GM19397 (cell line): ENCODE results near the gene ITGA2B.
"Not testable (repeated sequence)": the region's sequence is repeated elsewhere in the genome, so short reads cannot be mapped to it uniquely, and the experiment has no call there.

Experiments used
- ATAC-seq: cut with Tn5 transposase; IDR thresholded peaks from one replicate; pipeline ENCODE4 v1.9.1; 2021; ENCODE audit warnings: mild to moderate bottlenecking, moderate library complexity; ENCODE audit not compliant: unreplicated experiment

Gene ITGA2B

DNA sequence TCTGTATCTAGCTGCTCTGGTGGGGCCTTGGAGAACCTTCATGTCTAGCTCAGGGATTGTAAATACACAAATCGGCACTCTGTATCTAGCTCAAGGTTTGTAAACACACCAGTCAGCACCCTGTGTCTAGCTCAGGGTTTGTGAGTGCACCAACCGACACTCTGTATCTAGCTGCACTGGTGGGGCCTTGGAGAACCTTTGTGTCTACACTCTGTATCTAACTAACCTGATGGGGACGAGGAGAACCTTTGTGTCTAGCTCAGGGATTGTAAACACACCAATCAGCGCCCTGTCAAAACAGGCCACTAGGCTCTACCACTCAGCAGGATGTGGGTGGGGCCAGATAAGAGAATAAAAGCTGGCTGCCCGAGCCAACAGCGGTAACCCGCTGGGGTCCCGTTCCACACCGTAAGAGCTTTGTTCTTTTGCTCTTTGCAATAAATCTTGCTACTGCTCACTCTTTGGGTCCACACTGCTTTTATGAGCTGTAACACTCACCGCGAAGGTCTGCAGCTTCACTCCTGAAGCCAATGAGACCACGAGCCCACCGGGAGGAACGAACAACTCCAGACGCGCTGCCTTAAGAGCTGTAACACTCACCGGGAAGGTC, 19.9 kb downstream of the ITGA2B start:
- ATAC-seq: not testable (repeated sequence)

DNA sequence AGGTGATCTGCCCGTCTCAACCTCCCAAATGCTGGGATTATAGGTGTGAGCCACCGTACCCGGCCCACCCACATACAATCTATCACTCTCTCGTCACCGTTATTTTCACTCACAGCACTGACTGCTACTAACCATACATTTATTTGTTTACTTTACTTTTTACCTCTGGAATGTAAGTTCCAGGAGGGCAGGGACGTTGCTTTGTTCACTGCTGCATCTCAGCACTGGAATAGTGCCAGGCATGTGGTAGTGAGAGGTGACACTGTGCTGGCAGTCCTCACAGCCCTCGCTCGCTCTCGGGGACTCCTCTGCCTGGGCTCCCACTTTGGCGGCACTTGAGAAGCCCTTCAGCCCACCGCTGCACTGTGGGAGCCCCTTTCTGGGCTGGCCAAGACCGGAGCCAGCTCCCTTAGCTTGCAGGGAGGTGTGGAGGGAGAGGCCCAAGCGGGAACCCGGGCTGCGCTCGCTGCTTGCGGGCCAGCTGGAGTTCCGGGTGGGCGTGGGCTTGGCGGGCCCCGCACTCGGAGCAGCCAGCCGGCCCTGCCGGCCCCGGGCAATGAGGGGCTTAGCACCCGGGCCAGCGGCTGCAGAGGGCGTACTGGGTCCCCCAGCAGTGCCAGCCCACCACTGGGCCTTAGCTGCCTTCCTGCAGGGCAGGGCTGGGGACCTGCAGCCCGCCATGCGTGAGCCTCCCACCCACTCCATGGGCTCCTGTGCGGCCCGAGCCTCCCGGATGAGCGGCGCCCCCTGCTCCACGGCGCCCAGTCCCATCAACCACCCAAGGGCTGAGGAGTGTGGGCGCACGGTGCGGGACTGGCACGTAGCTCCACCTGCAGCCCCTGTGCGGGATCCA, 20.8 kb downstream of the ITGA2B start:
- ATAC-seq: not testable (repeated sequence)

DNA sequence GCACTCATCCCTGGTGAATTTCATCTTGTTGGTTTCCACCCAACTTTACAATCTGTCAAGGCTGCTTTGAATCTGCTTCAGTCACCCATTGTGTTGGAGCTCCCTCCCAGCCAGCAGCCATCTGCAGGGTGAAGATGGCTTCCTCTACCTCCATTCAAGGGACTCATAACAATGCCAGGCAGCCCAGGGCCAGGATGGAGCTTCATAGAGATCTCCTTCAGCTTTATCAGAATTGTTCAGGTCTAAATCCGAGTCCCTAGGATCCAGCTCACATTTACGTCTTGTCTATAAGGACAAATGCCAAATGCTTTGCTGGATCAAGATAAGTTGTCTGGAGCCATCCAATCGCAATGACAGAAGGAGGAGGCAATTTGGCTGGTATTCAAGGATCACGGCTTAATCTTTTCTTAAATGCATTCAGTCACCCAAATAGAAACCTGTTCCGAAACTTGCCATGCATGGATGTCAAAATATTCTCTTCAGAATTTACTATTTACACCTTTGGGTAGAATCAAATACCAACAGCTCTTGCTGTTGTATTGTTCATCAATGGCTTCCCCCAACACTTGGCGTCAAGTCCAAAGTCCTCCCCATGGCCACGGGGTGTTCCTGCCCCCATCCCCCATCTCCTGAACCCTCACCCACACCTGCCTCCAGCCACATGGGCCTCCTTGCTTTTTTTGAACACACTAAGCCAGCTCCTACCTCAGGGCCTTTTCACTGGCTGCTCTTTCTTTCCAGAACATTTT, 22.0 kb downstream of the ITGA2B start:
- no peak for ATAC-seq

DNA sequence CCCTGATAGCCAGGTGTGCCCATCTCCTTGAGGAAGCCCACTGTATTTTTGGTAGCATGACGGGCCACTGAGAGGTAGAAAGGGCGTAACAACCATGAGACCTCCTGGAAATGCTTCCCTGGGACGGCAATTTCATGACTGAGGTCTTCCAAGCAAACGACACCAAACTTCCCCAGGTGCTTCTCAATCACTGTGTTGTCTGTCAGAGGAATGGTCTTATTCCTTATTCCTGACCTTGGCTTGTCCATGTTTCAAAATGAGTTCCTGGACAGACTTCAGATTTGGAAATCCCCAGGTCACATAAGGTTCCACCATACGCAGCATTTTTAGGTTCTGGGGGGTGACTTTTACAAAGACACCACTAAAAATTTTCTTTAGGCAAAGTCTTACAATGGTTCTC, 24.4 kb downstream of the ITGA2B start:
- ATAC-seq: not testable (repeated sequence)

DNA sequence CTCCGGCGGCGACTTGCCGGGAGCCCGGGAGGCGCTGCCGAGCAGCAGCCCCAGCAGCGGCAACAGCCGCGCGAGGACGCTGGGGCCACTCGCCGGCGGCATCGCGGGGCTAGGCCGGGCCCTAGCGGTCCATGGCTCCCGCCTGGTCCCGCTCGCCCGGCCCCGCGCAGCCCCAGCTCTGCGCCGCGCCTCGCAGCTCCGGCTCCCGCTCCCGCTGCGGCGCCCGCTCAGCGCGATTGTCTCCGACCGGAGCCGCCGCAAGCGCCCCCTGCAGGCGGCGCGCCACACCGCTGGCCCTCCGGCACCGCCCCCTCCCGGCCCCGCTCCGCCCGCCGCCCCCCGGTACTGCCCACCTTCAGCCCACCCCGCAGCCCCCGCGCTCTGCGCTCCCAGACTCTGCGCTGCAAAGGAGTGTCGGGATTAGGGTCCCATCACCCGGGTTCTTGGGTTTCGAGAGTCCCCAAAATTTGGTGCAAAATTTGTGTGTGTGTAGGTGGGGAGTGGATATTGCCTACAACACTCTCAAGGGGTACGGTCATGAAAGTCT, 25.8 kb downstream of the ITGA2B start, which contains the start of gene FAM171A2:
TSS of gene FAM171A2 (minus strand) at position 241 of the 547 bp plus-strand sequence. CDS start at position 102, 139 bp downstream.
- ATAC-seq: peak; percentile 75

DNA sequence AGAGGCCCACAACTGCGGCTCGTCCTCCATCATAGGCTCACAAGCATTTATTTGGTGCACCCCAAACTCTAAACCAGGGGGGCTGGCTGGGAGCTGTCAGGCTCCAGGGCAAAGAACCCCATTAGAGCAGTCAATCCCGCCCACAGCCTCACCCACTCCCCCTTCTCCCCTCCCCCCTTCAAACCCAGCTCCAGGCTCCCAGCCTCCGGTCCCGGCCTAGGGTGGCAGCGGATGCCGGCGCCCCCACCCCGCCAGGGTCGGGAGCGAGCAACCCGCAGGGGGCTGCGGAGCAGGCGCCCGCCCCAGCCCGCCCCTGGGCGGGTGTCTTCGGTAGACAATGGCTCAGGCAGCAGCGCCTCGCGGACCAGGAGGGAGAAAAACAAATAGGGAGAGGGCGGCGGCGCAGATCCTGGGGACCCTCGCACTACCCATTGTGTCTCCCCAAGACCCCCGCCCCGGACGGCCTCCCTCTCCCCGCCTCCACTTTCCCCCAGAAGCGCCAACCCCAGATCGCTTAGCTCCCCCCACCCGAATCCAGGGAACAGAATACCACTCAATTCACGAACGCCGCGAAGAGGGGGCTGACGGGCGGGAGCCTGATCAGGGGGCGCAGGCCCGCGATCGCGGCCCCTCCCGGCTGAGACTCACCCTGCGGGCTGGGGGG, 26.4 kb downstream of the ITGA2B start:
- ATAC-seq: no peak

DNA sequence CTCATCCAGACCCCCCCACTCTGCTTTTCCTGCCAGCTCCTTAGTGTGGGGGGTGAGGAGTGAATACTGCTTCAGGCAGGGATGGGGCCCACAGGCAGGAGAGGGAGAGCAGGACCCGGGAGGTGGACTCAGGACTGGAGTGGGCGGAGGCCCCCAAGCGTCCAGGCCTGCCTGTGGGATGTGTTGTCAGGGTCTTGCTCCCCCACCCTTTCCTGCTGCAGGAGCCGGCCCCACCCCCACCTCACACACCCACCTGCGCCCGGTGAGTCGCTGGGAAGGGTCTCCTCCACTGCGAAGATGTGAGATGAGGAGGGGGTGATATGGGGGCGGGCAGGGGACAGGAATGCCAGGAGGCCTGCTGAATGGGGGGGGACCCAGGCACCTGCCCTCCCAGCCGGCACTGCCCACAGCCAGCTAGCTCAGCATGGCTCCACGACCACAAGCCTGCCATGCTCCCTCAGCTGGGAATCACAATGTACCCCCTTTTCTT, 26.9 kb downstream of the ITGA2B start:
- no peak for ATAC-seq

DNA sequence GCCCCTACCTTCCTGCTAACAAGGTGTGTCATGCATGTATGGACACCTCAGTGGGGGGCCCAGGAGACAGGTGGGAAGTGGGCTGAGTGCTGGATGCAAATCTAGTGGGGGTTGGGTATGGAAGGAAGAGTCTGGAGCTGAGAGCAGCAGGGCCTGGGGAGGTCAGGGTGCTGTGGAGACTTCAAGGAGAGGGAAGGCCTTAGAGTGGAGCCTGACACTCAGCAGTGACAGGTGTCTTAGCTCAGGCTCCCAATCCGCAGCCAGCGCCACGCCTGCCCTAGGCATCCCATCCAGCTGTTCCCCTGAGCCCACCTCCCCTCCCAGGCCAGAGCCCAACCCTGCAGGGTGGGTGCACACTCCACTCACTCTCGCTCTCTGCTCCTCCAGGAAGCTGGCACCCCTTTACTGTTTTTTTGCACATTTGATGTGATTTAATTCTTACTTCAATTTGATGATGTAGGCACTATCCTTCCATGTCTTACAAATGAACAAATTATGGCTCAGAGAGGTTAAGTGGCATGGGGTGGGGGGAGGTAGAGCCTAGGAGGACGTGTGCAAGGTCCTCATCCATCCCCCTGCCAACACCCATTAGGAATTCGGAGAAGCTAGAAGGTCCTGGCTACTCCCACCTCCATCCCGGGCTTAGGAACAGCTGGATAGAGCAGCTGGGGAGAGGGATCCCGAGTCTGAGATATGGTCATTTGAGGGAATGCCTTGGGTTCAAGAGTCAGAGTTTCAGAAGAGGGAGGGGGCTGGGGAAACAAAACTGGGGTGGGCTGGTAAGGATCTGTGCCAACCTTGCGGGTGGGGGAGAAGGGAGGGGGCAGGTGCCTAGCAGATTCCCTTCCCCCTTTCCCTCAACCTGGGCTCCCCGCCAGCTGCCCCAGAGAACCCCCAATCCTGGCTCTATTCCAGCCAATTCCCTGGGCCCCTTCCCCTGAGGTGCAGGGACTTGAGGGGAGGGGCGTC, 27.9 kb downstream of the ITGA2B start:
- no peak for ATAC-seq

DNA sequence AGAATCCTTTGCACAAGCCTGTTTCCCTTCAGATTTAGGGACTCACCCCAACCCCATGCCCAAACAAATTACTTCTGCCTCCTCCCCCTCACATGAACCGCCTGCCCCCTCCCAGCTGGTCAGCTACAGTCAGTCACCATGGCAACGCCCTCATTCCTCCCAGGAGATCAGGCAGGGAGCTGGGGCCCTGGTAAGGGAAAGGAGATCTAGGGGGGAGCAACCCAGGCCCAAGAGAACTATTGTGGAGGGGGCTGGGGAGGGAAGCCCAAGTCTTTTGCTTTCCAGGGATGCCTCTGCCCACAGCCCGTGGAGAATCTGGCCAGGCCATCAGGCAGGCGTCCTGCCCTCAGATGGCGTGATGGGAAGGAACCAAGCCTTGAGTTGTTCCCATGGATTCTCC, 28.6 kb downstream of the ITGA2B start:
- ATAC-seq: no peak

DNA sequence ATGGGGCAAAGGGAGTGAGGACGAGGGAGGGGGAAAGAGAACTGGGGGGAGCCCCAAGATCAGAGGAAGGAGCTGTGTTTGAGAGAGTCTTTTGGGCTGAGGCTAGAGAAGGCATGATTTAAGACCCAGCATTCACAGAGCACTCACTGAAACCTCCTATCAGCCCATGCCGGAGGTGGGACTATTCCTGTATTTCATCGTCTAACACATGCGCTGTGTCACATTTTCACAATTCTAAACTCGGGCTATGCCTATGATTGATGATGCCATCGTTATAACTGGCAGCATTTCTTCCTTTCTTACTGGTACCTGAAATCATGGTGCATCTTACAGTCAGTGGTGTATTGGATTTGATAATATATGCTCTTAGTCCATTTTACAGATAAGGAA, 29.3 kb downstream of the ITGA2B start:
- ATAC-seq: no peak

DNA sequence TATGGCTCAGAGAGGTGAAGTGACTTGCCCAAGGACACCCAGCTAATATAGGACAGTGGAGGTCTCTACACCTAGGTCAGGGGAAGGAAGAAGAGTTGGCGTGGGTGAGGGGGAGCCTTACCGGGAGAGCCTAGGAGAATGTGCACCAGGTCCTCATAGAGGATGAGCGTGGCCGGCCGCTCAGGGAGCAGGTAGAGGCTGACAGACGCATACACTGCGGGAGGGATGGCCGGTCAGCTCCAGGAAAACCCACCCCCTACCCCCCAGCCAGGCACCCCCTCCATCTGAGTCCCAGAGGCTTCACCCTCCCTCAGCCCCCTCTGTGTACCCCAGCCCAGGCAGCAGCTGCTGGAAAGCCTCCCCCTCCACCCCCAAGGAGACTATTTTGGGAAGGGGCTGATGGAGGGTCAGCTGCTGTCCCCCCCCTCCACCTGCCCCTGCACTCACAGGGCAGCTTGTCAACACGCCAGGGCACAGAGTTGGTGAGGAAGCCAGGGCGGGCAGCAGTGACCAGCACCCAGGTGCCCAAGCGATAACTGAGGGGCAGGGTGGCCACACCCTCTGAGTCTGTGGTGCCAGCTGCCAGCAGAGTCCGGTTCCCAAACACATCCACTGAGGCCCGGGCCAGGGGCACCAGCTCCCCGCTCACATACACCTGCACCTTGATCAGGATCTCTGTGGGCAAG, 29.8 kb downstream of the ITGA2B start:
- no peak for ATAC-seq

DNA sequence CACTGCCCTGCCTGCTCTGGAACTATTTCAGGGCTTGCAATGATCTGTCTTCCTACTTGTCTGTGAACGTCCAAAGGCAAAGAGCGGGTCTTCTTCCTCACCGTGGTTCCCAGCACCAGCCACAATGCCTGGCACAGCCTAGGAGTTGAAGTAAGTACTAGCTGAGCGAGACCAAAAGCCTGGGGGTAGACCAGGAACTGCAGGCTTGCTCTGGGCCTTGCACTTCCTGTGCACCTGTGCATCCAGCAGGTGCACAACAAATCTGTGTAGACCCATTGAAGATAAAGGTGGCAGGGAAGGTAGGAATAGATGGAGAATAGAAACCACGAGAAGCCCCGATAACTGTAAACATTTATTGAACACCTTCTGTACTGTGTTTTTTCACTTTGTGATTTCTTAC, 30.4 kb downstream of the ITGA2B start:
- ATAC-seq: no peak

DNA sequence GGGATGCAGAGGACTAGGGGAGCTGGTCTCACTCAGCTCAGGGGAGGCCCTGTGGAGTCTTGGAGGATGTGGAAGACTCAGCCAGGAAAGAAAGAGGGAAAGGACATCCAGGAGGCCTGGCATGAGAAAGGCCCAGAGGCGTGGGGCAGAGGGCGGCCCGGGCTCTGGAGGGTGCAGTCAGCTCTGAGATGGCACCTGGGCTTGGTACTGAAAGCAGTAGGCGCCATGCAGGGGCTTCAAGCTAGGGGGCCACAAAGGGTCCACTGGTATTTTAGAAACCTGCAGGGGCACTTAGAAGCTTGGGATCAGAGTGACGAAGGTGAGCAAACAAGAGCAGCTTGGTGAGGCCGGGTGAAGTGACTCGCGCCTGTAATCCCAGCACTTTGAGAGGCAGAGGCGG, 31.4 kb downstream of the ITGA2B start:
- no peak for ATAC-seq

DNA sequence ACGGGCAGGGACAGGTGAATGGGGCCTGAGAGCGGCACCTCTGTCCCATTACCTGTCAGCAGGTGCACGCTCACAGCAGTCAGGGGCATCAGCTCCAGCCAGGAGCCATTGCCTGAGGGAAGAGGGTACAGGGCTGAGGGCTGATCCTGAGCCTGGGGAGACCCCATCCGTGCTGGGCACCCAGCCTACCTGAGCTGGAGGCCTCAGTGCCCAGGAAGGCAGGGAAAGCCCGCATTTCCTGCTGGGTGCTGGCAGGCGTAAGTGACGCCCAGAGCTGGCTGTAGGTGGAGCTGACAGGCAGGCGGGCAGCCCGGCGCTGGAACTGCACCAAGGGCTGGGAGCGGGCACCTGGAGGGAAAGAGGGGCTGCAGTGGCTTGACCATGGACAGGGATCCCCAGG, 33.2 kb downstream of the ITGA2B start:
- ATAC-seq: no peak

DNA sequence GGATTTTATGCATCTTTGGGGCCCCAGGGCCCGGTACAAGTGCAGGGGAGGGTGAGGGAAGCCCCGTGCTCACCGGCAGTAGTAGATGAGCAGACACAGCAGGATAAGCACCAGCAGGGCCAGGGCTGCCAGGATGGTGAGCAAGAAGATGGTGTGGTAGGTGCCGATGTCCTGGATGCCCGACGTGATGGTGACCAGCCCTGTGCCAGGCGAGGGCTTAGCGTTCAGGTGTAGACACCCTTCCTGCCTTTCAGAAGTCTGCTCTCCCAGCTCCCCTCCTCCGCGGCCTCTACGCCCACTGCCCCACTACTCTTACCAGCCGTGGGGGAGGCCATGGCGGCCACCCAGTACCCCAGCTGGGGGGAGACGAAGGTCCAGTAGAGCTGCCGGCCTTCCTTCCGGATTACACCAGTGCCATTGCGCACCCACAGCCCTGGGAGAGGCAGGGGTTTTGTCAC, 33.8 kb downstream of the ITGA2B start:
- ATAC-seq: no peak

DNA sequence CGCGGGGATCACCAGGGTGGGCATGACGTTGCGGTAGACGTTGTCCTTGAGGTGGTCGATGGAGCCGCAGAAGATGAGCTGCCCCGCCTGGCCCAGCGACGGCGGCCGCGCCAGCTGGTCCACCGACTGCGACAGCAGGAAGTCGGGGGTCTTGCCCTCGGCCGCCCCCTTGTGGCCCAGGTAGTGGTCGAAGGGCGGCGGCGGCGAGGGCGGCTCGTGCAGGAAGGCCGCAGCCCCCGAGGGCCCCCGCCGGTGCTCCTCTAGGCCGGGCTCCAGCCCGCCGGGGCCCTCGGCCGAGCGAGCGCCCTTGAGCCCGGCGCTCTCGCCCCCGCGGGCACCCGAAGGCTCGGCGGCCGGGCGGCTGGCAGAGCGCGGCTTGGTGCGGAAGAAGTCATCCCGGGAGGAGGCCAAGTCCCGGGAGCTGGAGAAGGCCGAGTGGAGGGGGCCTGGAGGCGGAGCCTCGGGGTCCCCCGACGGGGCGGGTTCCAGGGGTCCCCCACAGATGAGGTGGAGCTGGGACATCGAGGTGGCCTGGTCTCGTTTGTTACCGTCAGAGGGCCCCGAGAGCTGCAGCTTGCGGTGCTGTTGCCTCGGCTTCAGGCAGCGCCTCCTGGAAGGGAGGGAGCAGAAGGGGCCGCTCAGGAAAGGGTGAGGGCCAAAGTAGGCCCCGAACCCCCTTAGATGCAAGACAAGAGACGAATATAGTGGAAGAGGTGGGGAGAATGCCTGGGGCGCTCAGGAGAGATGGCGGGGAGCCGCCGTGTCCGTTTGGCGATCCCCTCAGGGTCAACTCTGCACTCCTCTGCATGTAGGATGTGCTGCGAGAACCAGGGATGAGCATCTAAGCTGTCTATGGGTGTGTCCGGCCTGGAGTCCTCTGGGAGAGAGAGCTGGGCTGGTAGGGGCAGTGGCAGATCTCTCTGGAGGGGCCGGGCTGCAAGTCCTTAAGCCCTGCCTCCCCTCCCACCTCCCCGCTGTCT, 34.6 kb downstream of the ITGA2B start:
- no peak for ATAC-seq

DNA sequence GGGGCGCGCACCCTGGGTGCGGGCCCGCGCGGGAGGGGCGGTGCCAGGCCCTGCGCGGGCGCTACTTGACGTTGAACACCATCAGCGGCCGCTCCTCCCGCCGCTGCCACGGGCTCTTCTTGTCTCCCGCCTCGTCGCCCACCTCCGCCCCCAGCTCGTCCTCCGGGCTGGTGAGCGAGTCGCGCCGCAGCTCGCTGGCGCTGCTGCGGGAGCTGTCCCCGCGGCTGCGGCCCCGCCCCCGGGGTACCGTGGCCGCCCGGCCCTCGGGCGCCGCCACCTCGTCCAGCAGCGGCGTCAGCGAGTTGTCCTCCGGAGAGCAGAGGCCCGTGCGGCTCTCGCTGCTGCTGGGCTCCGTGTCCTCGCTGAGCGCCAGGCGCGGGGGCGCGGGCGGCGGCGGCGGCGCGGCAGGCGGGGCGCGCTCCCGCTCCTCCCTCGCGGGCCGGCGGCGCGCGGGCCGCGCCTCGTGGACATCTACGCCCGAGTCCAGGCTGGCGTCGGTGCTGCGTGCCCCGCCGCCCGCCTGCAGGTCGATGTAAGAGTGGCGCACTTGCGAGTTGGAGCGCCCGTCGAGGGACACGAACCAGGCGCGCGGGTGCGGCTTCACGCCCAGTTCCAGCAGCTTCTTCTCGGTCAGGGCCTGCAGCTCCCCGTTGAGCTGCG, 35.6 kb downstream of the ITGA2B start:
- ATAC-seq: no peak
